HCT116 (cell line): ENCODE data around the gene PPP1R12B.
"Not testable (repeated sequence)": the region's sequence is repeated elsewhere in the genome, so short reads cannot be mapped to it uniquely, and the experiment has no call there.

ENCODE experiments used
- JUND ChIP-seq: IDR thresholded peaks from 2 replicates; pipeline ENCODE4 v1.6.1; 2012
- MAX ChIP-seq: IDR thresholded peaks from 2 replicates; pipeline ENCODE4 v1.6.1; 2012
- POLR2A ChIP-seq: IDR thresholded peaks from 2 replicates; pipeline ENCODE4 v1.7.0; 2011; ENCODE audit warnings: borderline replicate concordance; ENCODE audit not compliant: insufficient read depth, insufficient read length; ENCODE audit errors: extremely low read depth
- YY1 ChIP-seq: IDR thresholded peaks from 2 replicates; pipeline ENCODE4 v1.6.1; 2011; ENCODE audit warnings: low read length, low read depth, moderate library complexity, mild to moderate bottlenecking; ENCODE audit not compliant: insufficient replicate concordance; ENCODE audit errors: extremely low read depth

GRCh38 chr1:202406896-202407295 lies 58.4 kb downstream of the PPP1R12B start:
- not testable (repeated sequence) for TF ChIP-seq JUND, YY1, POLR2A, MAX
